GM19099 (cell line): ENCODE measurements around the gene KREMEN1.

Experiments
- POLR2A ChIP-seq: IDR thresholded peaks from 3 replicates; pipeline ENCODE4 v1.6.1; 2011; ENCODE audit warnings: low read depth; ENCODE audit not compliant: insufficient read length; ENCODE audit errors: extremely low read depth

The KREMEN1 gene

DNA sequence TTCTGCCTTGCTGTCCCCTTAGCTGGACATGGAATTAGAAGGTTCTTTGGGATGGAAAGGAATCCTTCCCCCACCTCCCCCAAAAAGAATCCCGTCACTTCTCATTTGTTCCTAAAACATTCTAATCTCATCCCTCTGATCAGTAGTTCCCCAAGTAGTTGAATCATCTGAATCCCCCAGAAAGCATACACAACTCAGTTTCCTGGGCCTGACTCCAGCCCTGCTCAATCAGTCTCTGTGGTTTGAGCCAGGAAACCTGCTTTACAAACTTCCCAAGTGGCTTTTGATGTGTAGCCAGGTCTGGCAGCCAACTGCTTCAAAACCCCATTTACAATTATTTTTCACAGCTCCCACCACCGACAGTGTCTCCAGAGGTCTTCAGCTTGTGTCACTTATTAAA, 31.4 kb upstream of the KREMEN1 start:
- TF ChIP-seq POLR2A, result no peak

DNA sequence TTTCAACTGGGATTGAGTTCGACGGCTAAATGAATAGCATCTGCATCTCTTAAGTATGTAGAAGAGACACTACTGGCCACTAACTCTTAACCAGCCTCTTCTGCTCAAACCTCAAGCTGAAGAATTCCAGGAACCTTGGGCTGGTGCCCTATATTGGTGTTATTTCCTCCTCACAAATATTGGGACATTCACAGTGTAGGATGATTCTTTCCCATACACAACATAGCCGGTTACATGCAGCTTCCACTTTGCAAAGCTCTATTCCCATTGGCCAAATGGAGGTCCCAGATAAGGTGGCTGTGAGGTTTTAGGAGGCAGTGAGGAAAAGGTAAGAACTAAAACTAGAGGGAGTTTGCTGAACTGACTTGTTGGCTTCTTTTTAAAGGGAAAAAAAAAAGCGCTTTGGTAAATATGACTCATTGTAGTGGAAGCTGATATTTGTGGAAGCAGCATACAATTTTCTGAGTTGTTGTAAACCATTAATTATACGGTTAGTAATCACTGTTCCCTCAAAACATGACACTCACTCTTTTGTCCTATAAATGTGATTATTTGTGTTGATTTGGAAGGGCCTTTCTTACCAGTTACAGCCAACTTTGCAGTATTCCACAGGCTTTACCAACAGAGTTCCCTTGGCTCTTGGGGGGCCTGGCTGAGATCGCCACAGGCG, 28.8 kb upstream of the KREMEN1 start:
- no peak for TF ChIP-seq POLR2A

DNA sequence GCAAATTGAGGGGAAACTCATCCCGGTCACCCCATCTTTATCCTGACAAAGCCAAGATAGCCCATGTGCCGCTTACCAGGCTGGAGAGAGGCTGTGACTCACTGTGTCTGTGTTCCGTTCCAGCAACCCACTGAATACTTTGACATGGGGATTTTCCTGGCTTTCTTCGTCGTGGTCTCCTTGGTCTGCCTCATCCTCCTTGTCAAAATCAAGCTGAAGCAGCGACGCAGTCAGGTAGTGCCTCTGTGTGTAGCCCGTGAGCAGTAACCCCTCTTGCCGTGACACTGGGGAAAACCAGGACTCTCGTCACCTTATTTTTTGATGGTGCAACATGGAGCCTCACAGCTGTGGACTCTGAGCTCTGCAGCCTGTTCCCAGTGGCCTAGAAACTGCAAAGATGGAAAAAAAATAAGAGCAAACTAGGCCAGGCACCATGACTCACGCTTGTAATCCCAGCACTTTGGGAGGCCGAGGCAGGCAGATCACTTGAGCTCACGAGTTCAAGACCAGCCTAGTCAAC, 28.1 kb upstream of the KREMEN1 start:
- TF ChIP-seq POLR2A, result no peak

DNA sequence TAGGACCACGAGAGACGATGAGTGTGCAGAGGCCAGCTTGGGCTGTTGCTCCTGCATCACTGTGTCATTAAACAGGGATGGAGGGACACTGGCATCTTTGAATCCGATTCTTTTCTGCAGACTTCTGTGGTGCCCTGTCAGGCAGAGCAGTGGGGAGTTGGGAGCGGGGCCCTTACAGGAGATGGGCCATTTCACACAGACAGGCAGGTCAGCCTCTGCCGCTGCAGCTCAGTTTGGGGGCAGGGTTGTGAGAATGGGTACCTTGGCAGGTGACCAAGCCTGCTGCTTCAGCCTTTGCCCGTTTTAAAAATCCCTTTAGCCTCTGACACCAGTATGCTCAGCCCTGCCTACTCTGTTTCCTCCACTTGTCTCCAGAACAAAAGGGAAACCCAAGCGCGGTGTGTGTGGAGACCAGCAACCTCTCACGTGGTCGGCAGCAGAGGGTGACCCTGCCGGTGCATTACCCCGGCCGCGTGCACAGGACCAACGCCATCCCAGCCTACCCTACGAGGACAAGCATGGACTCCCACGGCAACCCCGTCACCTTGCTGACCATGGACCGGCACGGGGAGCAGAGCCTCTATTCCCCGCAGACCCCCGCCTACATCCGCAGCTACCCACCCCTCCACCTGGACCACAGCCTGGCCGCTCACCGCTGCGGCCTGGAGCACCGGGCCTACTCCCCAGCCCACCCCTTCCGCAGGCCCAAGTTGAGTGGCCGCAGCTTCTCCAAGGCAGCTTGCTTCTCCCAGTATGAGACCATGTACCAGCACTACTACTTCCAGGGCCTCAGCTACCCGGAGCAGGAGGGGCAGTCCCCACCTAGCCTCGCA, 23.8 kb upstream of the KREMEN1 start:
- no peak for TF ChIP-seq POLR2A

DNA sequence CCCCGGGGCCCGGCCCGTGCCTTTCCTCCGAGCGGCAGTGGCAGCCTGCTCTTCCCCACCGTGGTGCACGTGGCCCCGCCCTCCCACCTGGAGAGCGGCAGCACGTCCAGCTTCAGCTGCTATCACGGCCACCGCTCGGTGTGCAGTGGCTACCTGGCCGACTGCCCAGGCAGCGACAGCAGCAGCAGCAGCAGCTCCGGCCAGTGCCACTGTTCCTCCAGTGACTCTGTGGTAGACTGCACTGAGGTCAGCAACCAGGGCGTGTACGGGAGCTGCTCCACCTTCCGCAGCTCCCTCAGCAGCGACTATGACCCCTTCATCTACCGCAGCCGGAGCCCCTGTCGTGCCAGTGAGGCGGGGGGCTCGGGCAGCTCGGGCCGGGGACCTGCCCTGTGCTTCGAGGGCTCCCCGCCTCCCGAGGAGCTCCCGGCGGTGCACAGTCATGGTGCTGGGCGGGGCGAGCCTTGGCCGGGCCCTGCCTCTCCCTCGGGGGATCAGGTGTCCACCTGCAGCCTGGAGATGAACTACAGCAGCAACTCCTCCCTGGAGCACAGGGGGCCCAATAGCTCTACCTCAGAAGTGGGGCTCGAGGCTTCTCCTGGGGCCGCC, 23.1 kb upstream of the KREMEN1 start:
- TF ChIP-seq POLR2A, result no peak

DNA sequence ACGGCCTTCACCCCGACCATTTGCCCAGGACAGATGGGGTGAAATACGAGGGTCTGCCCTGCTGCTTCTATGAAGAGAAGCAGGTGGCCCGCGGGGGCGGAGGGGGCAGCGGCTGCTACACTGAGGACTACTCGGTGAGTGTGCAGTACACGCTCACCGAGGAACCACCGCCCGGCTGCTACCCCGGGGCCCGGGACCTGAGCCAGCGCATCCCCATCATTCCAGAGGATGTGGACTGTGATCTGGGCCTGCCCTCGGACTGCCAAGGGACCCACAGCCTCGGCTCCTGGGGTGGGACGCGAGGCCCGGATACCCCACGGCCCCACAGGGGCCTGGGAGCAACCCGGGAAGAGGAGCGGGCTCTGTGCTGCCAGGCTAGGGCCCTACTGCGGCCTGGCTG, 22.4 kb upstream of the KREMEN1 start:
- TF ChIP-seq POLR2A, result no peak

DNA sequence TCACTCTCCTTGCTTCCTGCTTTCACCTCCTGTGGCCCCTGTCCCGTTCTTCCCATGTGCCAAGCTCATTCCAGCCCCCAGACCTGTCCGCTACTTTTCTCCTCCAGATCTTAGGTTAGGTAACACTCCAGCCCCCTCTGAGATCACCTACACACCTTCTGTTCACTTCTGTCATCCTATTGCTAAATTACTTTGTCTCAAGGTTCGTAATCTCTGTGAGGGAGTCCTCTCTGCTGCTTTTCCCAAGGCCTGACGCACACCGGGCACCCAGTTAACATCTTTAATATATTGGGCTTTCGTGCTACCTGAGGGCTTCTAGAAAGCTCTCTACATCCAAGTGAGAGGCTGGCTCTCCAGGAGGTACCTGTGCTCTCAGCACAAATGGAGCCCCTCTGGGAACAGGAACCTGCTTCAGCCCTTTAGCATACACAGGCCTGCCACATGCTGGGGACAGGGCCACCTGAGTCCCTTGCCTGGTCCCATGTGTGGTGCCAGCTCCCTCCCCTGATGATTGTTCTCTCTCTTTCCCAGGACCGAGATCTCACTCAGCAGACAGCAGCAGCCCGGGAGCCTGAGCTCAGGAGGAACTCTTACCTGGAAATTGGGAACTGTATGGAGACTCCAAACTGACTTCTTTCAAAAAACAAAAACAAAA, 19.7 kb upstream of the KREMEN1 start:
- no peak for TF ChIP-seq POLR2A

DNA sequence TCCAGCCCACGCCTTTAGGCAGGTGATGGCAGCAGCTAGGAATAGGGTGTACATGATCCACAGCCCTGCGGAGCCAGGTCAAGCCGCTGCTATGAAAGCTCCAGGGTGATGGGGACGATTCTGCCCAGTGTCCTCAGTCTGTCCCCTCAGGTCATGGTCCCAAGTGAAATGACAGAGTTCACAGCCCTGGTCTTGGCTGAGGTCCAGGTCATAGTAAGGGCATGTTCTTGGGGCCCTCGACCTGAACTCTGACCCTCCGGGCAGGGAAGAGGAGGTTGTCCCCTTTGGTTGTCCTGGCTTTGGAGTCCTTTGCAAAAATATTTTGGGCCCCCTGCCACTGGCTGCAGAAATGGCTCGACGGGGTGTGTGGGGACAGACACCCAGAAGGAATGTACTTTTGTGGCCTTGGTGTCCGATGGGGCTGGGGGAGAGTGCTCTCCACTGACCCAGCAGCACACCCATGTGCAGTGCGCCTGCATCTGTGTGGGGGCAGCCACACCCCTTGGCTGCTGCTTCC, 18.5 kb upstream of the KREMEN1 start:
- TF ChIP-seq POLR2A, result no peak

DNA sequence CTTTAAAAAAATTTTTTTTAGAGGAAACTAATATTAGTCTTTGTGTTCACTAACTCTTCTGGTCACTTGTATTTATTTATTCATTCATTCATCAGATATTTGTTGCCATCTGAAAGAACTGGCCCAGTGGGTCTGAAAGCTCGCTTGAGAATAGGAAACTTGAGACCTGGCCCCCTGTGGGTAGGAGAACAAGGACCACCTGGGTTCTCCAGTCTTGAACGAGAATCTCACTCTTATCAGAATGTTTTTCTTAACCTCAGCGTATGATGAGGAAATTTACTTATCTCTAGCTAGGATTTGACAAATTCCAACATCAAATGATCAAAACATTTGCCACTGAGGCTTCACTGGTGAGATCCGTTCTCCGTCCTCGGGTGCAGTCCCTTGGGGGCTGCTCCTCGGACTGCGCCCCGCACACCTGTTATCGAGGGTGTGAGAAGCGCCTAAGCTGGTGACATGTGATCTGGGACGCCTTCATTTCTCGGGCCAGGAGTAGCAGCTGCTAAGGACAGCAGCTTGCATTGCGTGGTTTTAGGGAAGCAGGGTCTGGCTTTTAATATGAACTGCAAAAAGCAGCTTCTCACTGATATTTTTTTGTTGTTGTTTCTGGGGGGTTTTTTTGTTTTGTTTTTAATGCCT, 17.5 kb upstream of the KREMEN1 start:
- no peak for TF ChIP-seq POLR2A

DNA sequence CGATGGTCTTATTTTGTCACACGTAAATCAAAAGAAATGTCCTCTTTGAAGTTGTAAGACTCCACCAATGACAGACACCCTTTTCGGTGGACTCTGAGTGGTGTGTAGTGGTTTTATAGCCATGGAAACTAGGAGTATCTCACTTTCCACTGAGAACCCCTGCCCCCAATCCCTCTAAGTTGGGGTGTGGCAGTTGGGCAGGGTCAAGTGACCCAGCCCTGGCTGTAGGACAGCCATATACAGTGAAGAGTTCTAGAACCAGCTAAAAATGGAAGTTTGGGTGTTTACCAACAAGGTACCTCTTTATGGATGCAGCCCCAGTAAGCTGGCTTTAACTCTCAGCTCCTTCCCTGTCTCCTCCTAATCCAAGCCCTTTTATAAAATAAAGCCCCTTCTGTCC, 16.4 kb upstream of the KREMEN1 start:
- no peak for TF ChIP-seq POLR2A

DNA sequence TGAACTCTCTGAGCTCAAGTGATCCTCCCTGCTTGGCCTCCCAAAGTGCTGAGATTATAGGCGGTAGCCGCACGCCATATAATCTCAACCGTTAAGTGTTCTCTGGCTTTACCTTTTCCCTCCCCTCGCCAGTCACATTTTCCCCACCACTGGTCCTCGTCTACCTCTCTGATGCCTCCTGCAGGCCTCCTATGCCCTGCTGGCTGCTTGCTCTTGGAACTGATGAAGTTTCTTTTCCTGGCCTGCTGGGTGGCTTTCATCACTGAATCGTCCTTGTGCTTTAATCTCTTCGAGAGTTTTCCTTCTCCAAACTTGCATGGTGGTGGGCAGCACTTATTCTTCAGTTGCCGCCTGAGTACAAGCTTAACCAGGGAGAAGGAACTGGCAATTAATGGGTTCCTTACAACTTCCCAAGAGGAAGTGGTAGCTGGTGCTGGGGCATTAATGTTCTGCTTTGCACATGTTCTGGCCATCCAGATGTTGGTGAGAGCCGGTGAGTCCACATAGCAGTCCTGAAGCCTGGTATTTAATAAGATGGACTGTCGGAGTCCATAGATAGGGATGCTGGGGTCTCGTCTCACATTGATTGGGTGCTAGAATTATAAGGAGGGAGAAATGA, 12.5 kb upstream of the KREMEN1 start:
- no peak for TF ChIP-seq POLR2A

DNA sequence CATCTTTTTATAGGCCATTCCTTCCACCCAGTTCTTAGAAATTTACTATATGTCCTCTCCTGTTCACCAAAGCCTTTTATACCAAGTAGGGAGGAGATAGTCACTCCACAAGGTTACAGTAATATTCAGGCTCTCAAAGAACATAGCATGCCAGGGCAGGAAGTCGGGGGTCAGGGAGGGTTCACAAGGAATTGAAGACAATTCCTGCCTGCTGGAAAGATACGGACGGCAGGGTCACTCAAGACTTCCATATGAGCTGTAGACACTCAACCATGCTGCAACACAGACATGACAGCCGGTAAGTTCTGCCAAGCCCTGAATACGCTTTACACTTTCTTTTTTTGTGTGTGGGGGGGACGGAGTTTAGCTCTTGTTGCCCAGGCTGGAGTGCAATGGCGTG, 11.9 kb upstream of the KREMEN1 start:
- no peak for TF ChIP-seq POLR2A

DNA sequence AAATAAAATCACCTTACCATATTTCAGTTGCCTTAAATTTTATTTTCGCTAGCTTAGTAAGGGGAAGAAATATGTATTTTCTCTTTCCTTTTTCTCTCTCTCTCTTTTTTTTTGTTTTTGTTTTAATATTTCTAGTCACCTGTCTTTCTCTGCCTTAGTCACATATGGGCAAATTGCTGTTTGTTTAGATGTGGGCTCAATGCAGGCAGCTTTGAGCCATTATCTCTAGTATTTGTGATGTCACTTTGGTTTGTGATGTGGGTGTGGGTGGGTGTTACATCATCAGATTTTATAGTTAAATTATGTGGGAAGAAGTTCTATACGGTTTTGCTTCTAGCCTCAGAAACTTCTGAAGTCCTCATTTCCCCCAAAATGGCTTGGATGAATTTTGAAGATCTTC, 11.1 kb upstream of the KREMEN1 start, which contains the start of gene C22orf31:
C22orf31 (minus strand) TSS at position 59 of the 400 bp plus-strand sequence; CDS start at position 20, 39 bp downstream.
- no peak for TF ChIP-seq POLR2A

DNA sequence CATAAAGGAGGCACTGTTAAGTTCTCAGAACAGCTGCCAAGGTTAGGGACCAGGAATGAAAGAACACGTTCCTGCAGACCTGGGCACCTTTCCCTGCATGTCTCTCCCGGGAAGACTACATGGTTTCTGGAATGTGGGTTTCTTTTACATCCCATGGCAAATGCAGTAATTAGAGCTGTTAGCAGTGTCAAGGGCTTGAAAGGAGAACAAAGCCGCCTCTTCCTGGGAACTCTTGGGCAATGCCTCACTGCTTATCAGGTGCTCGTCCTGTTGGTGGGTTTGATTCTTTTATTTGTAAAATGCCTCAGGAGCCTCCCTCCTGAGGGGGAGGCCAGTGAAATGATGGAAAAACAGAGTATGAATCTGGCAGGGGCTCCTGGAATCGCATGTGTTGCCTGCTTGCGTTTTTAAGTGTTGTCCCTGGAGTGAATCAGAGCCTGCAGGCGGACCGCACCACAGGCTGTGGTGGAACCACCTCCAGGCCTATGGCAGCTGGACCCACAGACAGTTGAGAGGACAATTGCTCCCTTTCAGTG, 10.5 kb upstream of the KREMEN1 start:
- no peak for TF ChIP-seq POLR2A

DNA sequence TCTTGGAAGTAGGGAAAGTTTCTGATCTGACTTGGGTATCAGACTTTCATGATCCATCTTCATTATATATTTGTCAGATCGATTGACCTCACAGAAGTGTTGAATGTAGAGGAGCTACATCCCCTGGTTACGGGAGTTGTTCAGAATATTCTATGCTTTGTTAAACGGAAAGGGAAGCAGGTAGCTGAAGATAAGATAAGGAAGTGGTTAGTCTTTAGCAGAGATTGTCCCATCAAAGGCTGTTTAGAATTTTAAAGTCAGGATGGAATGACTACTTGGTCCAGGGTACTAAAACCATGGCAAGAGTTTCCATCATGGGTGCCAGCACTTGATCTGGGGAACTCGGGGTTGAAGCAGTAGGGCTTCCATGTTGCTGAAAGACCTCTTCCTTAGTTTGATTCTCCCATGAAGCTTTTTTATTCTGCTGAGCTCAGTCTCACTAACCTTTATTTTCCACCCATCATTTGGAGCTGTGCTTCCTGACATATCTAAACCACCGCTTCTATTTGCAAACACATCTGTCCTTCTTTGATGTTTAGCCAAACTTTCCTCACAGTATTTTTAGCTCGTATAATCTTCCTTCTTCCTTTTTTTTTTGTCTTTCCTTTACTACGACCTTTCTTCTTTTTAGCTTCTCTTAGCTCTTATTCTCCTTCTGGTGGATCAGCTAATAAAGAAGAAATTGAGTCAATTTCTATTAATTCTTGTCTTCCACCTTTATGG, 7.2 kb upstream of the KREMEN1 start:
- no peak for TF ChIP-seq POLR2A
